ENCODE measurements around the gene DNMT1.

DNA sequence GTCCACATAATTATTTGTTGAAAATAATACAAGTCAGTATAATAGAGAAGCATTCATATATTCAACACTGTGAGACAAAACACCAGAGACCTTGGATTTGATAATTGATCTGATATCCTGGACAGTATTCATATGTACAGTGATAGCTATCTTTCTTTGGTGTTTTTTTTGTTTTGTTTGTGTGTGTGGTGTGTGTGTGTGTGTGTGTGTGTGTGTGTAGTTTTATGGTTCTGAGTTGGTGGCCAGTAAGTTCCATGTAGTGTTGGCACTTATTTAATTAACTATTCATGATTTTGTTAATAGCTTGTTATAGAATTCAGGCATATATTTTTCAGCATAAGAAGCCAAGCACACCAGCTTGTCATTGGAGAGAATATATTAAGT, 90.6 kb downstream of the DNMT1 start:
- TF ChIP-seq, protein P1, sequence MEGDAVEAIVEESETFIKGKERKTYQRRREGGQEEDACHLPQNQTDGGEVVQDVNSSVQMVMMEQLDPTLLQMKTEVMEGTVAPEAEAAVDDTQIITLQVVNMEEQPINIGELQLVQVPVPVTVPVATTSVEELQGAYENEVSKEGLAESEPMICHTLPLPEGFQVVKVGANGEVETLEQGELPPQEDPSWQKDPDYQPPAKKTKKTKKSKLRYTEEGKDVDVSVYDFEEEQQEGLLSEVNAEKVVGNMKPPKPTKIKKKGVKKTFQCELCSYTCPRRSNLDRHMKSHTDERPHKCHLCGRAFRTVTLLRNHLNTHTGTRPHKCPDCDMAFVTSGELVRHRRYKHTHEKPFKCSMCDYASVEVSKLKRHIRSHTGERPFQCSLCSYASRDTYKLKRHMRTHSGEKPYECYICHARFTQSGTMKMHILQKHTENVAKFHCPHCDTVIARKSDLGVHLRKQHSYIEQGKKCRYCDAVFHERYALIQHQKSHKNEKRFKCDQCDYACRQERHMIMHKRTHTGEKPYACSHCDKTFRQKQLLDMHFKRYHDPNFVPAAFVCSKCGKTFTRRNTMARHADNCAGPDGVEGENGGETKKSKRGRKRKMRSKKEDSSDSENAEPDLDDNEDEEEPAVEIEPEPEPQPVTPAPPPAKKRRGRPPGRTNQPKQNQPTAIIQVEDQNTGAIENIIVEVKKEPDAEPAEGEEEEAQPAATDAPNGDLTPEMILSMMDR (IDR thresholded peaks at IDR 0.05): no peak
- no peak for TF ChIP-seq POLR2AphosphoS5 (IDR thresholded peaks at IDR 0.05)
- no peak for TF ChIP-seq POLR2A (IDR thresholded peaks at IDR 0.05)

Measured in transverse colon (tissue), 4 donors.